ENCODE measurements around the gene ACOT13.

DNA sequence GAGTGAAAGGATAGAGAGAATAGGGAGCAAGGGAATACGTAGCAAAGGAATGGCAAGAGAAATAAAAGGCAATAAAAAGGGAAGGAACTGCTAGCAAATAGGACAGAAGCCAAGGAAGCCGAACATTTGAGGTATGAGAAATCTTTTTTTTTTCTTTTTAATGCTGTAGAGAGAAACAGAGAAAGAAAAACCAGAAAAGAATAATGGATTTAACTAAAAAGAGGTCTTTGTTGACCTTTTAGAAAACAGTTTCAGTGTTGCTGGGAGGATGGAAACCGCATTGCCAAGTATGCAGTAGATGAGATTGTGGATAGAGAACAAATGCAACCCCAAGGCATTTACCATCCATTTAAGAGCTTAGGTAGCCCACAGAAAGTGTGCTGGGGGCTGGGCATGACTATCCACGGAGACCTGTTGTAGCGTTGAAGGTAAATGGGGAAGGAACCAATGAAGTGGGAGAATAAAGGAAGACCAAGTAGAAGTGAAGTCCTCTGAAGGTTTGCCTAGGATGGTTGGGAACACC is 75.4 kb downstream of the ACOT13 start:
- no peak for TF ChIP-seq CTCF (tag by site-specific recombination; IDR thresholded peaks at IDR 0.05)
- no peak for TF ChIP-seq ZNF776 (tag by site-specific recombination; IDR thresholded peaks at IDR 0.05; ENCODE audit: borderline replicate concordance)
- TF ChIP-seq ZBTB17 (tag by site-specific recombination; IDR thresholded peaks at IDR 0.05) = no peak
- no peak for TF ChIP-seq ZBTB1 (tag by site-specific recombination; IDR thresholded peaks at IDR 0.05)
- TF ChIP-seq ZNF777 (tag by site-specific recombination; IDR thresholded peaks at IDR 0.05; ENCODE audit: borderline replicate concordance) = no peak

Measured in HEK293 (cell line).